T-helper 22 cell (primary cell): ENCODE data around the gene KCNA3.

ENCODE experiments used
- DNase-seq: peaks from one replicate; pipeline ENCODE4 v3.0.0-alpha.2; 2020; ENCODE audit warnings: low read depth

Gene KCNA3

GRCh38 chr1:110639724-110640386 is 34.9 kb downstream of the KCNA3 start:
- DNase-seq, result no peak

GRCh38 chr1:110638556-110638955 is 36.2 kb downstream of the KCNA3 start:
- DNase-seq, result no peak

DNA sequence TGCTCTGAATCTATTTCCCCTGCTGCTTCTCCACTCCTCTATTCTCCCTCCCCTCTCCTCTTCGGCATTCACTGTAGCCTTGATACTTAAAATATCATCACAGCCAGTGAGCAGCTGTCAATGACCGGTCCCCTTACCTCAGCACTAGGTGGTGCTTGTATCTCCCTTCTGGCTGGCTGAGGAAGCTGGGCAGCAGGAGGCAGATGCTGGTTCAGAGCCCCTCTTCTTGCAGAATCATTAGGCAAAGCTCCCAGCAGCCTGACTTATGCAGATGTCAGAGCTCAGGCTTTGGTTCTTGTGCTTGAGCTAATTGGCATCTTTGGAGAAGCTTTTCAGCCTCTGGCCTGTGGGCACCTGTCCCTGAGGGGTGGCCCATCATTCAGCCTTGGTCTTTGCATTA is 36.7 kb downstream of the KCNA3 start:
- DNase-seq, result no peak

GRCh38 chr1:110637475-110637874 is 37.3 kb downstream of the KCNA3 start:
- no peak for DNase-seq

DNA sequence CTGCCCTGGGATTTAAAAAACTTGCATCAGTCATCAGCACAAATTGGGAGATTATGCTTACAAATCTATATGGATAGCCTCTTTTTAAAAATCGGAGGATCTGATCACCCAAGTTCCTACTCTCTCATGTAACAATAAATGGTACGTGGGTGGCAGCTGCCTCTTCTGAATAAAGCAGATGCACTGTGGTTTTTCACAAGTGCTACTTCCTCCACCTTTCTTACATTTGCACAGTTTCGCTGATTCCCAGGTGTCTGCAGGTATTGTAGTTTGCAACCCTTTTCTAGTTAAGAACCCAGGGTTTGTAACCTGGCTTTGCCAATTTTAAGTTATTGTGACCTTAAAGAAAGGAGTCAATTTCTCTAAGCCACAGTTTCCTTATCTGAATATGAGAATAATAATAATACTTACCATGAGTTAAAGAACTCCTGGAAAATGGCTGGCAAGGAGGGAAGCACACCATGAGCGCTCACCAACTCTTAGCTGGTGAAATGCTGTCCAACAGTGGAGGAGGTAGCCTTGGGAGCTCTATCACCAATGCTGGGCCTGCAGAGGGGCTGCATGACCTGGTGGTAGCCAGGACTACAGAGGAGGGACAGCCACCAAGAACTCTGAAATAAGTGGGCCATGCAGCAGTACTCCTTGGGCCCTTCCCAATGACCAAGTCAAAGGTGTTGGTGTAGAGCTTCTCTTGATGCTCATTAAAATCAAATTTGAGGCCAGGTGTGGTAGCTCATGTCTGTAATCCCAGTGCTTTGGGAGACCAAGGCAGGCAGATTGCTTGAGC is 38.4 kb downstream of the KCNA3 start:
- DNase-seq, result no peak

GRCh38 chr1:110635434-110635833 is 39.3 kb downstream of the KCNA3 start:
- DNase-seq, result no peak

- DNase-seq, result peak; percentile 60
These were observed 40.1 kb downstream of the KCNA3 start for GRCh38 chr1:110634455-110635311.

- DNase-seq, result no peak
These were observed 40.7 kb downstream of the KCNA3 start for GRCh38 chr1:110634086-110634454.

GRCh38 chr1:110633646-110634030 is 41.1 kb downstream of the KCNA3 start:
- DNase-seq, result no peak

GRCh38 chr1:110631836-110632620 is 42.7 kb downstream of the KCNA3 start:
- no peak for DNase-seq

GRCh38 chr1:110630839-110631663 is 43.7 kb downstream of the KCNA3 start:
- peak; percentile 76 for DNase-seq

DNA sequence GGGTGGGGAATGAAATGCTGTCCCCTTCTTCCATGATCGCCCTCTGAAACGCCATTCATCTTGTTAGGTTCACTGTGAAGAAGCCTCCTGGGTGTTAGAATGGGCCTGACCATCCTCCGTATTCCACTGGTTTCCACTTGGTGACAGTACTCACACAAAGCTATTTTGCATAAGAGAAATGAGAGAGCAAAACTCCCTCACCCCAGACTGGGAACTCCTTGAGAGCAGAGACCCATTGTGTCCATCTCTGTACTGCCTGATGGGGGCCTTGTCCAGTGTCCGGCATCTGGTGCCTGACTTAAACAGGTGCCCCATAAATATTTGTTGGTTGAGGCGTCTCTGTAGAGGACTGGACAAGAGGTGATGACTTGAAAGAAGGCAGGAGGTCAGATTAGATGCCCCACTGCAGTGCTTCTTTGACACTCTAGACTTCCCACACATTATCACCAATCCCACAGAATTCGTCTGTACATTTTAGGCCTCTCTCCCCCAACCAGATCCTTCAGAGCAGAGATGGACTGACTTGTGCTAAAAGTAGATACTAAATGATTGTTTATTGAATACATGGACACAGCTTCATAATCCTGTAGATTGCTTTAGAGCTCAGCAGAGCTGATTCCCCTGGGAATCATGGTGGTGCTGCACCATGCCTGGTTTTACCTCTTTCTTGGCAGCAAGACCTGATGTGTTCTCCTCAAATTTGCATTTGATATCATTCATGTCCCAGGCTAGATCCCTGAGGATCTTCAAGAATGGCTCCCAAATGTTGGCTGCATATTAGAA is 46.2 kb downstream of the KCNA3 start:
- no peak for DNase-seq

DNA sequence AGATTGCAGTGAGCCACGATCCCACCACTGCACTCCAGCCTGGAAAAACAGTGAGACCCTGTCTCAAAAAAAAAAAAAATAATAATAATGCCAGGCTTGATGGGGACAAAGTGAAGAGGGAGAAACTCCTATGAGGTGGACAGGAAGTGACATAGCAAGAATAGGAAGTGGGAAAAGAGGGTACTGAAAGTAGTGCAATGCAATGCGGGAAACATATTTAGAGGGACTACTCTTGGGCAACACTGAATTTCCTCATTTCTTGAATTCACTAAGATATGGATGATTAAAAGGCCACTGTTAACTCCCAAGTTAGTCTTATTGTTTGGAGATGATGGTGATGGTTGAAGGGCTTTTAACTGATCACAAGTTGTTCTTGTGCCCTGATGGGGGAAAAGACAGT is 47.0 kb downstream of the KCNA3 start:
- DNase-seq, result no peak

- DNase-seq, result no peak
These were observed 47.9 kb downstream of the KCNA3 start for GRCh38 chr1:110626889-110627288.
